HG03520 (cell line): ENCODE results near the gene RRM2.

Source experiments
- ATAC-seq: cut with Tn5 transposase; IDR thresholded peaks from one replicate; pipeline ENCODE4 v1.9.1; 2021; ENCODE audit warnings: mild to moderate bottlenecking, moderate library complexity; ENCODE audit not compliant: unreplicated experiment

The RRM2 gene

GRCh38 chr2:10169581-10169980 is 47.0 kb downstream of the RRM2 start:
- no peak for ATAC-seq

DNA sequence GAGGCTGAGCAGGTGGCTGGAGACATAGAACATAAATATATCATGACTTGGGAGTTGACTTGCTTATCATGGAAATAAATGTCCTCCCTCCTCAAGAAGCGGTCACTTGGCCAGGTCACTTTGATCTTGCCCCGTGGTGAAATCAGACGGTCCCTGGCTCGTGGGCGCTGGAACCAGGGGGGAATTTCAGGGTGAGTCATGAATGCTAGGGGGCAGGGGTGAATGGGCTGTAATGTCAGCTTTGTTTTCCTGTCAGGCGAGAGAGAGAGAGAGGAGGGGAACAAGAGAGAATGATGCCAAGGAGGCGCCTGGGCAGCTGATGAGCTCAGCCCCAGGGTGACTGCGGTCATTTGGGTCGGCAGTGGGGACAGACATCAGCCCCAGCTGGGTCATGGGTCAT is 47.7 kb downstream of the RRM2 start:
- ATAC-seq = no peak

- ATAC-seq = no peak
Measured at GRCh38 chr2:10171006-10171800, 48.7 kb downstream of the RRM2 start.

DNA sequence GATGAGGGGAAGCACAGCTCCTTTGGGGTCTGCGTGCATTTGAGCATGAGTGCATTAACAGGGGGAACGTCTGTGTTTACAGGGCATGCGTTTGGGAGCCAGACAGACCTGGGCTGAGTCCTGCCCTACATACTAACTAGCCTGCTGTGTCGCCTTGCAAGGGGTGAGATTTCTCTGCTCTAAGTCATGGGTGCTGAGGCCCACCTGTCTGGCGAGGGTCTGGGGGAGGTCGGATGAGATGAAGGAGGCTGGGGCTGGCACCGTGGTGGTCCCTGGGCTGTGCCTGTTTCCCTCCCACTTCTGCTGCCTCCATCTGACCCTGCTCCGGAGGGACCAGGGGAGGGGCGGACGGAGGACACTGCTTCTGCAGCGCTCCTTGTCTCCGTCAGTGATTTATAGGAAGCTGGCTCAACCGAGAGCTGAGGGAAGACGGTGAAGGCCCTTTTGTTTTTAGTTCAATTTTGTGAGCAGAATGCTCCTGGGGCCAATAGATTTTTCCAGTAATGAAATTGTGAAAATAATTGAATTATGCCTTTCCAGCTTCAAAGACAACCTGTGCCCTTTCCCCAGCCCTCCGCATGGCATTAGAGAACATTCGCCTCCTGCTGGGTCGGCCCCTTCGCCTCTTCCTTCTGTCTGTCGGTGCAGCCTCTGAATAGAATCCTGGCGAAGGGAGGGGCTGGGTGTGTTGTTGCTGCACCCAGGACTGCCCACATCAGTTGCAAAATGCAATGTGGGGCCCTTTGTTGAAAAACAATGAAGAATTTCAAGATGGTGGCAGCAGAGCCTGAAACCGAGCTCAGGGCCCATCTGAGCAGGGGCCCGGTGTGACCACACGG is 49.7 kb downstream of the RRM2 start:
- ATAC-seq = no peak

GRCh38 chr2:10173258-10174005 is 50.9 kb downstream of the RRM2 start:
- no peak for ATAC-seq

GRCh38 chr2:10174173-10174572 is 51.6 kb downstream of the RRM2 start:
- ATAC-seq = no peak

DNA sequence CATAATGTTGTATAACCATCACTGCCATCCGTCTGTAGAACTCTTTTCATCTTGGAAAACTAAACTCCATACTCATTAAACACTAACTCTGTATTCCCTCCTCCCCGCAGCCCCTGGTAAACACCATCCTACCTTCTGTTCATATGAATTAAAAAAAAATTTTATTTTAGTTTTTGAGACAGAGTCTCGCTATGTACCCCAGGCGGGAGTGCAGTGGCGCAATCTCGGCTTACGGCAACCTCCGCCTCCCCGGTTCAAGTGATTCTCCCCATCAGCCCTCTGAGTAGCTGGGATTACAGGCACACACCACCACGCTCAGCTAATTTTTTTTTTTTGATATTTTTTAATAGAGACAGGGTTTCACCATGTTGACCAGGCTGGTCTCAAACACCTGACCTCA is 52.9 kb downstream of the RRM2 start:
- ATAC-seq = no peak

GRCh38 chr2:10178751-10179150 is 56.2 kb downstream of the RRM2 start:
- ATAC-seq = no peak

- ATAC-seq = no peak
Measured at GRCh38 chr2:10179422-10179821, 56.9 kb downstream of the RRM2 start.

GRCh38 chr2:10180229-10180628 is 57.7 kb downstream of the RRM2 start:
- no peak for ATAC-seq
